ENCODE measurements around the gene INPP4A. TPM values are rescaled to one million over a fixed set of nuclear protein-coding genes. Genes with fewer than 3 reads are reported as not detected.

The INPP4A gene
- total RNA-seq, 1 experiment from 2014 or later = 26.7 TPM

DNA sequence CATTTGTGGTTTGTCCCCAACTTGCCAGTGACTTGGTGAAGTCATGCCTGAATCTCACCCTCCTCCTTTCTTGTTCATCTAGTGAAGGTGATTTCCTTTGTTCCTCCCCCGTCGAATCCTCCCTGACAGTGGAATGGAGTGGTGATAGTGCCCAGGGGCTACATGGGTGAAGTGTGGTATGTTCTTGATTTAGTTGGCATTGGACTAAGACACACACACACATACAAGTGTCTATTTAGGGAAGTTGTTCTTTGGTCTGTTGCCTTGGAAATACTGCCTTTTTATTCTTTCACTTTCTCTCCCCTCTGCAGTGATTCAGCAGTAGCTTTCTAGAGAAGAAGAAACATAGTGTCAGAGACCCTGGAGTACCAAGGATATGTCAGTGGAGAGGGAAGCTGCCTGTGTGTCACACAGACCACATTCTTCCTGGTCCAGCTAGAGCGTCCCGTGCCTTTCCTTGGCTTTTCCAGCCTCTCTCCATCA, 10.9 kb downstream of the INPP4A start:
- Mint-ChIP-seq H3K27me3 (ENCODE audit: unreplicated experiment) (no peaks in the 10 kb centered on the region), H3K36me3 (ENCODE audit: insufficient read depth, unreplicated experiment) (no peaks in the 10 kb centered on the region), H3K9me3 (ENCODE audit: low read depth, unreplicated experiment) (no peaks in the 10 kb centered on the region), H3K4me3 (ENCODE audit: low read depth, unreplicated experiment) (no peak overlapping the region), H3K4me1 (ENCODE audit: low read depth, unreplicated experiment) (peaks cover 73% of the 10 kb centered on the region), H3K27ac (ENCODE audit: unreplicated experiment) (no peak overlapping the region)
- intact Hi-C loops (cut with micrococcal nuclease; ENCODE audit: unreplicated experiment) = no loop called here
- no TSS peak for BruUV-seq (replicated peaks)
- DNase-seq = no peak
- CTCF ChIA-PET = interaction anchor here (1.1 kb wide), 1 partner anchor 9 kb away, joined by 3 read pairs; no protein-coding TSS in a partner anchor
- TF ChIP-seq CTCF (IDR thresholded peaks at IDR 0.05; ENCODE audit: unreplicated experiment) = no peak

DNA sequence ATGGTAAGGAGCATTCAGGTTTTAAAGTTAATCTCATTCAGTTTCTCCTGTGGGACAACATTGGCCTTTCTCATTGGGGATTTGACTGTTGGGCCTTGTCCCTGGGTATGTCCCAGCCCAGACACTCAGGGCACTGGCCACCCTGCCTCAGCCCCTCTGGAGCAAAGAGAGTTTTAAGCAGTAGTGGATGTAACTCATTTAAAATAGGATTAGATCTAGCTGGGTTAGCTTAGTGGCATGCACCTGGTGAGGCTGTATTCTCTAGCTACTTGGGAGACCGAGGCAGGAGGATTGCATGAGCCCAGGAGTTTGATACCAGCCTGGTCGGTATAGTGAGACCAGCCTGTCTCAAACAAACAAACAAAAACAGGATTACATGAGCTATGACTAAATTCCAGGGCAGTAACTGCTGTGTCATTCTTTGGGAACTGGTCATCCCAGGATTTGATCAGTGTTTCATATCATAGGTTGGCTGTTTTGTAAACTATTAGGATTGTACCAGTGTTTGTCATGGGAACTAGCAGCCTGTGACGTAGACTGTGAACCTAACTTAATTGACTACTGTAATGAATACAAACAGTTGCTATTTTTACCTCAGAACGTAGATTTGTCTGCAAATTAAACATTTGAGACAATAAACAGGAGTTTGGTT, 12.5 kb downstream of the INPP4A start:
- intact Hi-C loops (cut with micrococcal nuclease; ENCODE audit: unreplicated experiment) = no loop called here
- Mint-ChIP-seq H3K9me3 (ENCODE audit: low read depth, unreplicated experiment) (no peaks in the 10 kb centered on the region), H3K27ac (ENCODE audit: unreplicated experiment) (no peak overlapping the region), H3K36me3 (ENCODE audit: insufficient read depth, unreplicated experiment) (no peaks in the 10 kb centered on the region), H3K27me3 (ENCODE audit: unreplicated experiment) (no peaks in the 10 kb centered on the region), H3K4me1 (ENCODE audit: low read depth, unreplicated experiment) (peaks cover 83% of the 10 kb centered on the region), H3K4me3 (ENCODE audit: low read depth, unreplicated experiment) (no peak overlapping the region)
- DNase-seq = no peak
- CTCF ChIA-PET = interaction anchor here (1.2 kb wide), 1 partner anchor 10 kb away, joined by 3 read pairs; no protein-coding TSS in a partner anchor
- TF ChIP-seq CTCF (IDR thresholded peaks at IDR 0.05; ENCODE audit: unreplicated experiment) = no peak
- no TSS peak for BruUV-seq (replicated peaks)

DNA sequence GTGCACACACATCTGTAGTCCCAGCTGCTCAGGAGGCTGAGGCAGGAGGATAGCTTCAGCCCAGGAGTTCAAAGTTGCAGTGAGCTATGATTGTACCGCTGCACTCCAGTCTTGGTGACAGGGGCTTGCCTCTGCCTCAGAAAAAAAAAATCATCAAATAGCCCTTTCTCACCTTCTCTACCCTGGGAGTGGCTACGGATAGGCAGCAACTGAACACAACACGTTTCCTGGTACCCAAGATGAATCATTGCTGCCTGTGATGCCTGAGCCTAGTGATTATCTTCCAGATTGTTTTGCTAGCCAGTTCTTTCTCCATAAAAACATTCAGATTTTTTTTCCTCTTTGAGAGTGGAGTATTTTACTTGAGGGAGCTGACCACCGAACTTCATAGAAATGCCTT, 13.5 kb downstream of the INPP4A start:
- Mint-ChIP-seq H3K27ac (ENCODE audit: unreplicated experiment) (no peak overlapping the region), H3K4me3 (ENCODE audit: low read depth, unreplicated experiment) (no peak overlapping the region), H3K4me1 (ENCODE audit: low read depth, unreplicated experiment) (peaks cover 75% of the 10 kb centered on the region), H3K27me3 (ENCODE audit: unreplicated experiment) (no peaks in the 10 kb centered on the region), H3K36me3 (ENCODE audit: insufficient read depth, unreplicated experiment) (no peaks in the 10 kb centered on the region), H3K9me3 (ENCODE audit: low read depth, unreplicated experiment) (no peaks in the 10 kb centered on the region)
- no peak for TF ChIP-seq CTCF (IDR thresholded peaks at IDR 0.05; ENCODE audit: unreplicated experiment)
- no peak for DNase-seq
- BruUV-seq (replicated peaks) = no TSS peak
- CTCF ChIA-PET = no interaction called here
- intact Hi-C loops (cut with micrococcal nuclease; ENCODE audit: unreplicated experiment) = no loop called here

GRCh38 chr2:98458667-98459380, 14.2 kb downstream of the INPP4A start:
- Mint-ChIP-seq H3K27ac (ENCODE audit: unreplicated experiment) (no peak overlapping the region), H3K4me3 (ENCODE audit: low read depth, unreplicated experiment) (no peak overlapping the region), H3K4me1 (ENCODE audit: low read depth, unreplicated experiment) (peaks cover 69% of the 10 kb centered on the region), H3K27me3 (ENCODE audit: unreplicated experiment) (no peaks in the 10 kb centered on the region), H3K9me3 (ENCODE audit: low read depth, unreplicated experiment) (no peaks in the 10 kb centered on the region), H3K36me3 (ENCODE audit: insufficient read depth, unreplicated experiment) (no peaks in the 10 kb centered on the region)
- CTCF ChIA-PET = no interaction called here
- TF ChIP-seq CTCF (IDR thresholded peaks at IDR 0.05; ENCODE audit: unreplicated experiment) = no peak
- intact Hi-C loops (cut with micrococcal nuclease; ENCODE audit: unreplicated experiment) = no loop called here
- DNase-seq = no peak
- BruUV-seq (replicated peaks) = no TSS peak
